Right hindlimb (tissue), 1 donor: ENCODE results near the gene NCAPD2.
A peak's percentile ranks its signal among the peaks of the same experiment; 100 is the strongest.
"Not testable (repeated sequence)": the region's sequence is repeated elsewhere in the genome, so short reads cannot be mapped to it uniquely, and the experiment has no call there.

Experiments used
- DNase-seq: peaks from one replicate; pipeline ENCODE4 v3.0.0-alpha.2; 2018

The NCAPD2 gene

GRCh38 chr12:6465467-6466183, 28.3 kb upstream of the NCAPD2 start:
- DNase-seq: peak; percentile 65

- no peak for DNase-seq
Observed at GRCh38 chr12:6466184-6466573, 27.7 kb upstream of the NCAPD2 start.

GRCh38 chr12:6466751-6467150, 27.2 kb upstream of the NCAPD2 start:
- DNase-seq: not testable (repeated sequence)

- DNase-seq: not testable (repeated sequence)
Observed at GRCh38 chr12:6467571-6468282, 26.2 kb upstream of the NCAPD2 start.

- no peak for DNase-seq
Observed at GRCh38 chr12:6468283-6468575, 25.7 kb upstream of the NCAPD2 start.

GRCh38 chr12:6469092-6469491, 24.8 kb upstream of the NCAPD2 start:
- no peak for DNase-seq

- DNase-seq: no peak
Observed at GRCh38 chr12:6469609-6470374, 24.1 kb upstream of the NCAPD2 start.

GRCh38 chr12:6470375-6471163, 23.3 kb upstream of the NCAPD2 start, which contains the start of gene VAMP1:
TSS of gene VAMP1 (minus strand) at chr12:6470677. CDS start at chr12:6470531, 146 bp downstream.
- peak; percentile 99 for DNase-seq

- DNase-seq: no peak
Observed at GRCh38 chr12:6471989-6472360, 21.9 kb upstream of the NCAPD2 start.

- DNase-seq: no peak
Observed at GRCh38 chr12:6472491-6472890, 21.4 kb upstream of the NCAPD2 start.

- not testable (repeated sequence) for DNase-seq
Observed at GRCh38 chr12:6475233-6475975, 18.5 kb upstream of the NCAPD2 start.

- no peak for DNase-seq
Observed at GRCh38 chr12:6476489-6476888, 17.4 kb upstream of the NCAPD2 start.

- DNase-seq: not testable (repeated sequence)
Observed at GRCh38 chr12:6477601-6478377, 16.1 kb upstream of the NCAPD2 start.

GRCh38 chr12:6478416-6478815, 15.5 kb upstream of the NCAPD2 start:
- DNase-seq: no peak

- DNase-seq: no peak
Observed at GRCh38 chr12:6488240-6488639, 5.7 kb upstream of the NCAPD2 start.

- DNase-seq: no peak
Observed at GRCh38 chr12:6489449-6489848, 4.5 kb upstream of the NCAPD2 start.

- DNase-seq: not testable (repeated sequence)
Observed at GRCh38 chr12:6490673-6491072, 3.2 kb upstream of the NCAPD2 start.

GRCh38 chr12:6492838-6493496, 935 bp upstream of the NCAPD2 start, which contains the start of gene MRPL51:
TSS of gene MRPL51 (minus strand) at chr12:6493262. CDS start at chr12:6493136, 126 bp downstream.
- peak; percentile 96 for DNase-seq

- no peak for DNase-seq
Observed at GRCh38 chr12:6494258-6494743, 399 bp downstream of the NCAPD2 start.

GRCh38 chr12:6494968-6495367, 1.1 kb downstream of the NCAPD2 start:
- no peak for DNase-seq
